Measurements from ENCODE around the gene DES. TPM values are rescaled to one million over a fixed set of nuclear protein-coding genes. Genes with fewer than 3 reads are reported as not detected.
A peak's percentile ranks its signal among the peaks of the same experiment; 100 is the strongest.

Gene DES
- total and polyA plus RNA-seq, 2 of the 13 experiments (the other 11 are each of a cell fraction or from before 2014, with no cell fraction given), result not detected

DNA sequence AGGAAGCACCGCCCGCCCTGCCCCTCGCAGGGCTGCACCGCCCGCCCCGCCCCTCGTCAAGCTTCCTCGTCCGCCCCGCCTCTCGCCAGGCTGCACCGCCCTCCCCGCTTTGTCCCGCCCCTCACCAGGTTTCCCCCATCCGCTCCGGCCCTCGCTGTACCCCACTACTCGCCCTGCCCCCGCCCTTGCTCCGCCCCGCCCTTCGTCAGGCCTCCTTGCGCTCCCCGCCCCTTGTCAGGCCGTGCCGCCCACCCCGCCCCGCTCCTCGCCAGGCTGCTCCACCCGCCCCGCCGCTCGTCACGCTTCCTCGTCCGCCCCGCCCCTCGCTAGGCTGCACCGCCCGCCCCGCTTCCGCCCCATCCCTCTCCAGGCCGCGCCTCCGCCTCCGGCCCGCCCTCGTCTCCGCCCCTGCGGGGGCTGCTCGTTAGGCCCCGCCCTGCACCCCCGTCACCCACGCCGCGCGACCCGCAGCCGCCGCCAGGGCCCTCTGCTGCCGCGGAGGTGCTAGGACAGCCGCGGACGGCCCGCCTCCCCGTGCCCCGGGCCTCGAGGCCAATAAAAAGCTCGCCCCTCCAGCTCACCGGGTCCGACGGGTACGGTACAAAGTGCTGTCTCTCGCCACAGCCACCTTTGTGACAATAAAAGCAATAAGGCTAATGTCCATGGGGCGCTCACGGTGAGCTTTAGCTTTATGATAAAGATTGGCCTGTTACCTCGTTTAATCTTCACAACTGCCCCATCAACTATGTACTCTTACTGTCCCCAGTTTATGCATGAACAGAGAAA, 29.9 kb upstream of the DES start (continued):
- TF ChIP-seq, protein P1, sequence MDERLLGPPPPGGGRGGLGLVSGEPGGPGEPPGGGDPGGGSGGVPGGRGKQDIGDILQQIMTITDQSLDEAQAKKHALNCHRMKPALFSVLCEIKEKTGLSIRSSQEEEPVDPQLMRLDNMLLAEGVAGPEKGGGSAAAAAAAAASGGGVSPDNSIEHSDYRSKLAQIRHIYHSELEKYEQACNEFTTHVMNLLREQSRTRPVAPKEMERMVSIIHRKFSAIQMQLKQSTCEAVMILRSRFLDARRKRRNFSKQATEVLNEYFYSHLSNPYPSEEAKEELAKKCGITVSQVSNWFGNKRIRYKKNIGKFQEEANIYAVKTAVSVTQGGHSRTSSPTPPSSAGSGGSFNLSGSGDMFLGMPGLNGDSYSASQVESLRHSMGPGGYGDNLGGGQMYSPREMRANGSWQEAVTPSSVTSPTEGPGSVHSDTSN (CRISPR knock-in tag; IDR thresholded peaks at IDR 0.05), result no peak
- peak; percentile 99 for TF ChIP-seq MTA1 (CRISPR knock-in tag; IDR thresholded peaks at IDR 0.05; ENCODE audit: borderline replicate concordance)
- no peak for TF ChIP-seq TEF (CRISPR knock-in tag; IDR thresholded peaks at IDR 0.05)
- no peak for TF ChIP-seq MEF2D (CRISPR knock-in tag; IDR thresholded peaks at IDR 0.05)
- TF ChIP-seq SP4 (CRISPR knock-in tag; IDR thresholded peaks at IDR 0.05), result peak; percentile 74; the same call in 1 of the 2 replicates
- no peak for TF ChIP-seq ZNF329 (CRISPR knock-in tag; IDR thresholded peaks at IDR 0.05; ENCODE audit: low read depth)
- TF ChIP-seq KLF6 (CRISPR knock-in tag; IDR thresholded peaks at IDR 0.05), result peak; percentile 78; the same call in 1 of the 2 replicates
- no peak for TF ChIP-seq FOXA1 (IDR thresholded peaks at IDR 0.05)
- 0 out of 2 replicates have a peak, but pooled peaks have one; percentile 5 for TF ChIP-seq FOXA1 (CRISPR knock-in tag; IDR thresholded peaks at IDR 0.05)
- TF ChIP-seq PHF20 (CRISPR knock-in tag; IDR thresholded peaks at IDR 0.05), result peak; percentile 41; the same call in 1 of the 2 replicates
- TF ChIP-seq RBAK (CRISPR knock-in tag; IDR thresholded peaks at IDR 0.05), result no peak
- TF ChIP-seq ZNF709 (CRISPR knock-in tag; IDR thresholded peaks at IDR 0.05), result no peak
- TF ChIP-seq HMGA1 (CRISPR knock-in tag; conservative IDR thresholded peaks at IDR 0.05), result no peak

All from HepG2 (cell line).